ENCODE measurements around the gene PLCB3.

DNA sequence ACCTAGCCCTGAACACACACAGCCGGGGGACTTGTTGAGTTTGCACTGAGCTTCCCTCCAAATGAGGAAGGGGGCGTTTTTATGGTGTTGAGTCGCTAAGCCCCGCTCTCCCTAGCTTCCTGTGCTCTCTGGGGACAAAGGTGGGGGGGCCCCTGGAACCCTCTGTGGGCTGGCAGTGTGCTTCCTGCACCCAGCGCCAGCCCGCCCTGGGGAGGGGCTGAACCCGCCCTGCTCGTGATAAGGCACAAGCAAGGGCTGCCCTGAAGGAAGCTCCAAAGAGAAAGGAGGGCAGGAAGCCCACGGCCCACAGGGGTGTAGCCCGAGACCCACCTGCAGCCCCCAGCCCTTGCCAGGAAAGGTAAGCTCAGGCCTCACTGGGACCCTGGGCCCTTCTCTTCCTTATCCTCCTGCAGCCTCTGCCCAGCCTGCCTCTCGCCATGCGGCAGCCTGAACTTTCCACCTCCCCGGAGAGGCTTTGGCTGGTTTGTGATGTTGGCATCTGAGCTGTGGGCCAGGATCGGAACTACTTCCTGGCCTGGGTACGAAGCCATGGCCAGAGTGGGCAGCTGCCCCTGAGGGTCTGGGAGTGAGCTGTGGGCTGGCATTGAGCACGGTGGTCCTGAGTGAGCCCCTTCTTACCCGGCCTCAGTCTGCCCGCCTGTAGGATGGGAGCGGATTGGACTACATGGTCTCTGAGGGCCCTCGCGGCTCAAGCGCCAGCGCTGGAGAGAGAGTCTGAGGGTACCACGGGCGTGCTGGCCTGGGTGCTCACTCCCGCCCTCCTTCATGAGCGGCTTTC, 44.7 kb upstream of the PLCB3 start, which contains the start of gene FERMT3:
- TF ChIP-seq, protein P1, sequence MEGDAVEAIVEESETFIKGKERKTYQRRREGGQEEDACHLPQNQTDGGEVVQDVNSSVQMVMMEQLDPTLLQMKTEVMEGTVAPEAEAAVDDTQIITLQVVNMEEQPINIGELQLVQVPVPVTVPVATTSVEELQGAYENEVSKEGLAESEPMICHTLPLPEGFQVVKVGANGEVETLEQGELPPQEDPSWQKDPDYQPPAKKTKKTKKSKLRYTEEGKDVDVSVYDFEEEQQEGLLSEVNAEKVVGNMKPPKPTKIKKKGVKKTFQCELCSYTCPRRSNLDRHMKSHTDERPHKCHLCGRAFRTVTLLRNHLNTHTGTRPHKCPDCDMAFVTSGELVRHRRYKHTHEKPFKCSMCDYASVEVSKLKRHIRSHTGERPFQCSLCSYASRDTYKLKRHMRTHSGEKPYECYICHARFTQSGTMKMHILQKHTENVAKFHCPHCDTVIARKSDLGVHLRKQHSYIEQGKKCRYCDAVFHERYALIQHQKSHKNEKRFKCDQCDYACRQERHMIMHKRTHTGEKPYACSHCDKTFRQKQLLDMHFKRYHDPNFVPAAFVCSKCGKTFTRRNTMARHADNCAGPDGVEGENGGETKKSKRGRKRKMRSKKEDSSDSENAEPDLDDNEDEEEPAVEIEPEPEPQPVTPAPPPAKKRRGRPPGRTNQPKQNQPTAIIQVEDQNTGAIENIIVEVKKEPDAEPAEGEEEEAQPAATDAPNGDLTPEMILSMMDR (IDR thresholded peaks at IDR 0.05; ENCODE audit: low read depth, low read length) = no peak; the same call in 1 of the 2 replicates
- TF ChIP-seq EZH2phosphoT487 (IDR thresholded peaks at IDR 0.05; ENCODE audit: low read depth) = no peak

Measured in OCI-LY3 (cell line).